GM18507 (cell line): ENCODE measurements around the gene APC2.
"Not testable (repeated sequence)": the region's sequence is repeated elsewhere in the genome, so short reads cannot be mapped to it uniquely, and the experiment has no call there.

ENCODE experiments used
- DNase-seq: peaks from one replicate; pipeline ENCODE4 v3.0.0; 2011; ENCODE audit warnings: low read depth; ENCODE audit not compliant: insufficient read length; ENCODE audit errors: extremely low spot score
- FAIRE-seq: peaks from 2 replicates; lab custom pipeline; 2011; peaks lifted over from hg19 to GRCh38; lab: Jason Lieb, UNC

Gene APC2

GRCh38 chr19:1412323-1412923 lies 37.5 kb upstream of the APC2 start:
- DNase-seq (no peak), FAIRE-seq (no peak)

GRCh38 chr19:1412995-1413800 lies 36.7 kb upstream of the APC2 start:
- DNase-seq (no peak), FAIRE-seq (peak; percentile 62)

- DNase-seq, result no peak
- no peak for FAIRE-seq
Observed at GRCh38 chr19:1416014-1416841, 33.7 kb upstream of the APC2 start.

- DNase-seq, result no peak
Observed at GRCh38 chr19:1417145-1417544, 32.8 kb upstream of the APC2 start.

GRCh38 chr19:1417681-1418495 lies 32.0 kb upstream of the APC2 start:
- FAIRE-seq, result no peak
- DNase-seq, result no peak

More at GRCh38 chr19:1417145-1417544, 32.8 kb upstream of the APC2 start:
- no peak for FAIRE-seq

GRCh38 chr19:1418496-1418775 lies 31.5 kb upstream of the APC2 start:
- no peak for FAIRE-seq
- no peak for DNase-seq

GRCh38 chr19:1418951-1419738 lies 30.8 kb upstream of the APC2 start:
- FAIRE-seq, result no peak
- DNase-seq, result no peak

- not testable (repeated sequence) for FAIRE-seq, DNase-seq
Observed at GRCh38 chr19:1420085-1420484, 29.8 kb upstream of the APC2 start.

GRCh38 chr19:1420590-1420989 lies 29.3 kb upstream of the APC2 start:
- FAIRE-seq (no peak), DNase-seq (no peak)

GRCh38 chr19:1421218-1421957 lies 28.5 kb upstream of the APC2 start:
- DNase-seq (no peak), FAIRE-seq (no peak)

GRCh38 chr19:1421958-1422305 lies 28.0 kb upstream of the APC2 start:
- DNase-seq (no peak), FAIRE-seq (no peak)

- DNase-seq, result no peak
- FAIRE-seq, result no peak
Observed at GRCh38 chr19:1422360-1422759, 27.6 kb upstream of the APC2 start.

GRCh38 chr19:1422943-1423342 lies 27.0 kb upstream of the APC2 start:
- FAIRE-seq (no peak), DNase-seq (no peak)

- DNase-seq (no peak), FAIRE-seq (no peak)
Observed at GRCh38 chr19:1423436-1424191, 26.3 kb upstream of the APC2 start.

- FAIRE-seq (no peak), DNase-seq (no peak)
Observed at GRCh38 chr19:1424192-1424955, 25.5 kb upstream of the APC2 start.

- DNase-seq (no peak), FAIRE-seq (no peak)
Observed at GRCh38 chr19:1425102-1425837, 24.7 kb upstream of the APC2 start.
